Prostate gland (tissue), 2 donors: ENCODE data around the gene ALDH3A2. TPM values are rescaled to one million over a fixed set of nuclear protein-coding genes. Genes with fewer than 3 reads are reported as not detected.

Experiments used
- DNase-seq: peaks from one replicate; pipeline ENCODE4 v3.0.0-alpha.2; 2019; ENCODE audit warnings: low spot score
- H3K27ac ChIP-seq, 2 donors: fragments of 200-600 bp; sonication (generic); 2 replicates each; pipeline ENCODE4 v1.5.1; 2017 to 2019
- H3K27me3 ChIP-seq: fragments of 200-600 bp; sonication (generic); replicated peaks from 2 replicates; pipeline ENCODE4 v1.5.1; 2019; ENCODE audit not compliant: insufficient read depth
- H3K36me3 ChIP-seq, 2 donors: fragments of 200-600 bp; sonication (generic); 1 replicate in 1 of 2; 2 replicates in 1 of 2; pipeline versions ENCODE4 v1.5.1 to v1.8.1; 2017 to 2019
- H3K4me1 ChIP-seq: fragments of 200-600 bp; sonication (generic); replicated peaks from 2 replicates; pipeline ENCODE4 v1.5.1; 2019
- H3K4me3 ChIP-seq, 2 donors: fragments of 200-600 bp; sonication (generic); 2 replicates each; pipeline ENCODE4 v1.5.1; 2017 to 2019
- H3K9me3 ChIP-seq: fragments of 200-600 bp; sonication (generic); 2 replicates; pipeline ENCODE4 v1.5.1; 2017
- POLR2A ChIP-seq: fragments of 450-650 bp; IDR thresholded peaks from one replicate; pipeline ENCODE4 v1.6.1; 2016; ENCODE audit warnings: antibody characterized with exemption, mild to moderate bottlenecking
- POLR2AphosphoS5 ChIP-seq: sonication (generic); formaldehyde crosslinking; IDR thresholded peaks from one replicate; pipeline ENCODE4 v1.6.1; 2017; ENCODE audit warnings: antibody characterized with exemption
- WGBS: methylation state at CpG from one replicate; pipeline ENCODE4 v1.1.5; 2018; 5-methylcytosine and 5-hydroxymethylcytosine counted together
- intact Hi-C: fragments of 100-400 bp; cut with DNase I; formaldehyde crosslinking; loops from one replicate; pipeline ENCODE4 v1.14.2; 2022
- total RNA-seq, 2 donors: library from RNA; depleted of rRNA; stranded (reverse); fragments of >200 nt; gene quantifications; one replicate each; pipeline ENCODE4 v1.1.0, GENCODE V29; 2016
- TF ChIP-seq, protein P1 (sequence below), 4 experiments: fragments of 200-600 bp in 2 of 4; fragments of 450-650 bp in 2 of 4; sonication (generic) in 2 of 4; IDR thresholded peaks; 1 replicate in 3 of 4; 2 replicates in 1 of 4; pipeline ENCODE4 v1.5.1; 2016 to 2019; ENCODE audit warnings: antibody characterized with exemption in 4 of 4, mild to moderate bottlenecking in 2 of 4, moderate library complexity in 2 of 4

The ALDH3A2 gene
- total RNA-seq, 2 donors from 2014 or later, result 202 to 357 TPM

- no peak overlapping the region for H3K27ac ChIP-seq
- TF ChIP-seq, protein P1, sequence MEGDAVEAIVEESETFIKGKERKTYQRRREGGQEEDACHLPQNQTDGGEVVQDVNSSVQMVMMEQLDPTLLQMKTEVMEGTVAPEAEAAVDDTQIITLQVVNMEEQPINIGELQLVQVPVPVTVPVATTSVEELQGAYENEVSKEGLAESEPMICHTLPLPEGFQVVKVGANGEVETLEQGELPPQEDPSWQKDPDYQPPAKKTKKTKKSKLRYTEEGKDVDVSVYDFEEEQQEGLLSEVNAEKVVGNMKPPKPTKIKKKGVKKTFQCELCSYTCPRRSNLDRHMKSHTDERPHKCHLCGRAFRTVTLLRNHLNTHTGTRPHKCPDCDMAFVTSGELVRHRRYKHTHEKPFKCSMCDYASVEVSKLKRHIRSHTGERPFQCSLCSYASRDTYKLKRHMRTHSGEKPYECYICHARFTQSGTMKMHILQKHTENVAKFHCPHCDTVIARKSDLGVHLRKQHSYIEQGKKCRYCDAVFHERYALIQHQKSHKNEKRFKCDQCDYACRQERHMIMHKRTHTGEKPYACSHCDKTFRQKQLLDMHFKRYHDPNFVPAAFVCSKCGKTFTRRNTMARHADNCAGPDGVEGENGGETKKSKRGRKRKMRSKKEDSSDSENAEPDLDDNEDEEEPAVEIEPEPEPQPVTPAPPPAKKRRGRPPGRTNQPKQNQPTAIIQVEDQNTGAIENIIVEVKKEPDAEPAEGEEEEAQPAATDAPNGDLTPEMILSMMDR (IDR thresholded peaks at IDR 0.05), result no peak
- no peak for TF ChIP-seq POLR2A
- TF ChIP-seq POLR2AphosphoS5, result no peak
- no peak for DNase-seq
- H3K36me3 ChIP-seq, result no peaks in the 10 kb centered on the region
- H3K4me3 ChIP-seq, result no peak overlapping the region
- no peaks in the 10 kb centered on the region for H3K9me3 ChIP-seq
- intact Hi-C loops, result no loop called here
- WGBS, result 87% methylated on average over 12 of the region's 12 CpGs
- H3K4me1 ChIP-seq, result no peaks in the 10 kb centered on the region
- no peaks in the 10 kb centered on the region for H3K27me3 ChIP-seq
These were observed 69.6 kb downstream of the ALDH3A2 start for GRCh38 chr17:19718041-19718612.

- Histone ChIP-seq H3K27ac (no peak overlapping the region), H3K36me3 (no peaks in the 10 kb centered on the region), H3K9me3 (no peaks in the 10 kb centered on the region), H3K4me1 (no peaks in the 10 kb centered on the region), H3K27me3 (no peaks in the 10 kb centered on the region), H3K4me3 (no peak overlapping the region)
- TF ChIP-seq POLR2A (no peak), POLR2AphosphoS5 (no peak)
- TF ChIP-seq, protein P1 (IDR thresholded peaks at IDR 0.05), result no peak
- intact Hi-C loops, result no loop called here
- WGBS, result 78% methylated on average over 18 of the region's 18 CpGs
- no peak for DNase-seq
These were observed 70.2 kb downstream of the ALDH3A2 start for GRCh38 chr17:19718613-19719354.

DNA sequence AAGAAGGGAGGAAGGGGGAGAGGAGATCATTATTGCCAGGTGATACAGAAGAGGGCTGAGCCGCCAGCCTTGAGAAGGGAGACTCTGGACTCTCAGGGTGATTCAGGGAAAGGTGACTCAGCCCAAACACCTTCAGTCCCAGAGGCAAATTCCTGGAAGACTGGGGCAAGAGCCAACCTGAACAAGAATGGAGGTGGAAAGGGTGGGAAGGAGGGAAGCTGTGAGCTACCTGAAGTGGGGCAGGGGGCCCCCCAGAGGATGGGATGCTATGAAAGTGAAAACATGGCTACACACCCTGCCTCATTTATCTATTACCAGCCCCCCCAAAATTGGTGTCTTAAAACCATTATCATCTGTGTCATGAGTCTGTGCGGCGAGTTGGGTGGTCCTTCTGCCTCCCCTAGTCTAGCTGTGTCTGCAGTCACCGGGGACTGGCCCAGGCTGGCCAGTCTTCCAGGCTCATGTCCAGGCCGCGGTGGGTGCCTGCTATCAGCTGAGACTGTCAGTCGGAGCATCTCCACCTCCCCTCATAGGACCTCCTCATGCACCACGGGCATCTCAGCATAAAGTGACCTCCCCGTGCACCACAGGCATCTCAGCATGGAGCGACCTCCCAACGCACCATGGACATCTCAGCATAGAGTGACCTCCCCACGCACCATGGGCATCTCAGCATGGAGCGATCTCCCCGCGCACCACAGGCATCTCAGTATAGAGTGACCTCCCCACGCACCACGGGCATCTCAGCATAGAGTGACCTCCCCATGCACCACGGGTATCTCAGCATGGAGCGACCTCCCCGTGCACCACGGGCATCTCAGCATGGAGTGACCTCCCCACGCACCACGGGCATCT lies 71.0 kb downstream of the ALDH3A2 start:
- DNase-seq, result no peak
- WGBS, result 93% methylated on average over 23 of the region's 23 CpGs
- H3K9me3 ChIP-seq, result no peaks in the 10 kb centered on the region
- no peak overlapping the region for H3K4me3 ChIP-seq
- H3K27me3 ChIP-seq, result no peaks in the 10 kb centered on the region
- intact Hi-C loops, result no loop called here
- no peak for TF ChIP-seq POLR2A
- no peak for TF ChIP-seq POLR2AphosphoS5
- TF ChIP-seq, protein P1 (IDR thresholded peaks at IDR 0.05), result no peak
- H3K4me1 ChIP-seq, result no peaks in the 10 kb centered on the region
- no peaks in the 10 kb centered on the region for H3K36me3 ChIP-seq
- H3K27ac ChIP-seq, result no peak overlapping the region

GRCh38 chr17:19720210-19720475 lies 71.6 kb downstream of the ALDH3A2 start:
- 83% methylated on average over 5 of the region's 5 CpGs for WGBS
- Histone ChIP-seq H3K36me3 (no peaks in the 10 kb centered on the region), H3K27ac (no peak overlapping the region), H3K4me3 (no peak overlapping the region), H3K4me1 (no peaks in the 10 kb centered on the region), H3K27me3 (no peaks in the 10 kb centered on the region), H3K9me3 (no peaks in the 10 kb centered on the region)
- DNase-seq, result no peak
- TF ChIP-seq POLR2A, result no peak
- no peak for TF ChIP-seq POLR2AphosphoS5
- TF ChIP-seq, protein P1 (IDR thresholded peaks at IDR 0.05), result no peak
- intact Hi-C loops, result no loop called here
